ENCODE results near the gene ACAP2. TPM values are rescaled to one million over a fixed set of nuclear protein-coding genes. Genes with fewer than 3 reads are reported as not detected.
A peak's percentile ranks its signal among the peaks of the same experiment; 100 is the strongest.
"Not testable (repeated sequence)": the region's sequence is repeated elsewhere in the genome, so short reads cannot be mapped to it uniquely, and the experiment has no call there.

Gene ACAP2, protein sequence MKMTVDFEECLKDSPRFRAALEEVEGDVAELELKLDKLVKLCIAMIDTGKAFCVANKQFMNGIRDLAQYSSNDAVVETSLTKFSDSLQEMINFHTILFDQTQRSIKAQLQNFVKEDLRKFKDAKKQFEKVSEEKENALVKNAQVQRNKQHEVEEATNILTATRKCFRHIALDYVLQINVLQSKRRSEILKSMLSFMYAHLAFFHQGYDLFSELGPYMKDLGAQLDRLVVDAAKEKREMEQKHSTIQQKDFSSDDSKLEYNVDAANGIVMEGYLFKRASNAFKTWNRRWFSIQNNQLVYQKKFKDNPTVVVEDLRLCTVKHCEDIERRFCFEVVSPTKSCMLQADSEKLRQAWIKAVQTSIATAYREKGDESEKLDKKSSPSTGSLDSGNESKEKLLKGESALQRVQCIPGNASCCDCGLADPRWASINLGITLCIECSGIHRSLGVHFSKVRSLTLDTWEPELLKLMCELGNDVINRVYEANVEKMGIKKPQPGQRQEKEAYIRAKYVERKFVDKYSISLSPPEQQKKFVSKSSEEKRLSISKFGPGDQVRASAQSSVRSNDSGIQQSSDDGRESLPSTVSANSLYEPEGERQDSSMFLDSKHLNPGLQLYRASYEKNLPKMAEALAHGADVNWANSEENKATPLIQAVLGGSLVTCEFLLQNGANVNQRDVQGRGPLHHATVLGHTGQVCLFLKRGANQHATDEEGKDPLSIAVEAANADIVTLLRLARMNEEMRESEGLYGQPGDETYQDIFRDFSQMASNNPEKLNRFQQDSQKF
- total RNA-seq (2014; rRNA removed; shearing (Covaris generic)), result 49.1 and 50.9 TPM in 2 replicates

DNA sequence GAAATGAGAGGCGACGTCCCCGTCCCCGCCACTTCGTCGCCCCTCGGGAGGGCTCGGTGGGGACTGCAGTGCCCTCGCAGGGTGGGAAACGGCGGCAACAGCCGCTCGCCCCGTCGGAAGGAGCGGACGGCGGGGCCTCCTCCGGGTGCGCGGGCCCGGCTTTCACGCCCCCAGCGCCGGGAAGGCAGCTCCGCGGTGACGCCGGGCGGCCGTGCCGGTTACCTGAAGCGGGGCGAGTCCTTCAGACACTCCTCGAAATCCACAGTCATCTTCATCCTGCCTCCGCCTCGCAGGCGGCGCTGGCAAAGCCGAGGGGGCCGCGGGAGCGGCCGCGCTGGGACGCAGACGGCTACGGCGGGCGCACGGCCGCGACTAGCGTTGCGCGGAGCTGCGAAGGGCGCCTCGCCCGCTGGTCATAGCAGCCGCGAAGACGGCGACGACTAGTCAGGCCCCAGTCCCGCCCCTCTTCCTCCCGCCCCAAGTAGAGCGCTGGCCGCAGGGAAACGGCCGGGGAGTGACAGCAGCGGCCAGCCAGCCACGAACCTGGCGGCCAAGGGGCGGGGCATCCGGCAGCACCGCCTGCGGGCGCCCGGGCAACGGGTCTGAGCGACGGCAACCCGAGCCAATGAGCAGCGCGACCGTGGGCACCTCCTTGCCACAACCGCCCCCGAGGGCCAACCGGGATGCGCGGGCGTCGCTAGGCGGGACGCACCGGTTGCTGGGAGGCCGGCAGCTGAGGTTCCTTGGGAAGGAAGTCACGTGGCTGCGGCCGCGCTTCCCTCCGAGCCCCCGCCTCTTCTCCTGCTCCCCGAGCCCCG is at the start of gene ACAP2:
ACAP2 (minus strand) TSS at position 448 of the 818 bp plus-strand sequence; CDS start at position 275, 173 bp downstream.
- DNase-seq (ENCODE audit: low read depth), result peak; percentile 99

DNA sequence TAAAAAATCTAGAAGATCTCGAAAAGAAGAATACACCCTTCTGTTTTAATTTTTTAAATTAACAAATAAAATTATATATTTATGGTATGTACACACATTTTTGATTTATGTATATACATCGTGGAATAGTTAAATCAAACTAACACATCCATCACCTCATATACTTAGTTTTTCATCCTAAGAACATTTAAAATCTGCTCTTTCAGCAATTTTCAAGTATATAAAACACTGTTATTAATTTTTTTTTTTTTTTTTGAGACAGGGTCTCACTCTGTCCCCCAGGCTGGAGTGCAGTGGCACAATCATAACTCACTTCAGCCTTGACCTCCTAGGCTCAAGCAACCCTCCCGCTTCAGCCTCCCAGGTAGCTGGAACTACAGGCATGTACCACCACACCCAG is 32.8 kb upstream of the ACAP2 start:
- no peak for DNase-seq (ENCODE audit: low read depth)

DNA sequence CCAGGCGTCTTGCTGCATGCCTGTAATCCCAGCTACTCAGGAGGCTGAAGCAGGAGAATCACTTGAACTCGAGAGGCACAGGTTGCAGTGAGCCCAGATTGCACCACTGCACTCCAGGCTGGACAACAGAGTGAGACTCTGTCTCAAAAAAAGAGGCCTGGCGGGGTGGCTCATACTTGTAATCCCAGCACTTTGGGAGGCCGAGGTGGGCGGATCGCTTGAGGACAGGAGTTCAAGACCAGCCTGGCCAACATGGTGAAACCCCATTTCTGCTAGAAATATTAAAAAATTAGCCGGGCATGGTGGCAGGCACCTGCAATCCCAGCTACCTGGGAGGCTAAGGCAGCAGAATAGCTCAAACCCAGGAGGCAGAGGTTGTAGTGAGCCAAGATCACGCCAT is 32.3 kb upstream of the ACAP2 start:
- not testable (repeated sequence) for DNase-seq (ENCODE audit: low read depth)

DNA sequence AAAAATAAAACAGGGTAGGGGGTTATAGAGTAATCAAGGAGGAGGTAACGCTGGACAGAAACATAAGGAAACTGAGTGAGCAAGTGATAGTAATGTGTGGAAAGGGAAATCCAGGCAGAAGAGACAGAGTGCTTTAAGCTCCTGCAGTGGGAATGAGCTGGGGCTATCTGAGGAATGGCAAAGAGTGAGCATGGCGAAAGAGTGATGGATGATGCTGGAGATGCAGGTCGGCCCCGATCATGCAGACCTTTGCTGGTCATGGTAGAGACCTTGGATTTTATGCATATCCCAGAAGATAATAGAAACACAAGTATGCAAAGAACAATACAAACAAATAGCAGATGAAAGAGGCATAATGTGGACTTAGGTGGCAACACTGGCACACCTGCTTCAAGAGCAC is 26.0 kb upstream of the ACAP2 start:
- DNase-seq (ENCODE audit: low read depth), result no peak

DNA sequence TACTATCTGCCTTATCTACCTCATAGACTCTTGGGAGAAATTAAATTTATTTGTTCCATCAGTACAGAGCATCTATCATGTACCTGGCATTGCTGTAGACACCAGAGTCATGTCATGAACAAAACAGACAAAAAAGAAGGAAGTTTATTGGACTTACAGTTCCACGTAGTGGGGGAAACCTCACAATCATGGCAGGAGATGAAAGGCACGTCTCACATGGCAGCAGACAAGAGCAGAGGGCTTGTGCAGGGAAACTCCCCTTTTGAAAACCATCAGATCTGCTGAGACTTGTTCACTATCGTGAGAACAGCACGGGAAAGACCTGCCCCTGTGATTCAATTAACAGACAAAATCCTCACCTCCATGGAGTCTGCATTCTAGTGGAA is 25.6 kb upstream of the ACAP2 start:
- no peak for DNase-seq (ENCODE audit: low read depth)

DNA sequence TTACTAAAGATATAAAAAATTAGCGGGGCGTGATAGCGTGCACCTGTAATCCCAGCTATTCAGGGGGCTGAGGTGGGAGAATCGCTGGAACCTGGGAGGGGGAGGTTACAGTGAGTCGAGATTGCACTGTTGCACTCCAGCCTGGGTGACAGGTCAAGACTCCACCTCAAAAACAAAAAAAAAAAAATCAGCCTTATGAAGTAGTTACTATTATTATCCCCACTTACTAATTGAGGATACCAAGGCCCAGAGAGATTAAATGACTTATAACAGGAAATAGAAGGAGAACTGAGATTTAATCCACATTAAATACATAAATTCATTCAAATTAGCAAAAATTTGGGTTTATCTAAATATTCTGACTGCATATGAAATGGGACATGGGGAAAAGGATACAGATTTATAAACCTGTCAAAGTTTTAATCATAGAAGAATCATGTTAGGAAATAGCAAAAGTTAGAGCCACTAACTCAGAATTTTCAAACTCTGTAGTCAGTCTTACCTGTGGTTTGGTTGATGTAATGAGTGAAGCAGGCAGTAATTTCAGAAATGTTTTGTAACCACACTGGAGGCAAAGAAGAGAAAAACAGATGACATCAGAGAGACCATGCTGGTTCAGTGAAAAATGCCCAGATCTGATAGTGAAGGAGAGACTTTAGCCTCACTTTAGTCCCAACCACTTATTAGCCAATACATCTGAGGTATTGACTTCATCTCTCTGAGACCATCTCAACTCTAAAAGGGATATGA is 25.0 kb upstream of the ACAP2 start:
- DNase-seq (ENCODE audit: low read depth), result peak; percentile 27

DNA sequence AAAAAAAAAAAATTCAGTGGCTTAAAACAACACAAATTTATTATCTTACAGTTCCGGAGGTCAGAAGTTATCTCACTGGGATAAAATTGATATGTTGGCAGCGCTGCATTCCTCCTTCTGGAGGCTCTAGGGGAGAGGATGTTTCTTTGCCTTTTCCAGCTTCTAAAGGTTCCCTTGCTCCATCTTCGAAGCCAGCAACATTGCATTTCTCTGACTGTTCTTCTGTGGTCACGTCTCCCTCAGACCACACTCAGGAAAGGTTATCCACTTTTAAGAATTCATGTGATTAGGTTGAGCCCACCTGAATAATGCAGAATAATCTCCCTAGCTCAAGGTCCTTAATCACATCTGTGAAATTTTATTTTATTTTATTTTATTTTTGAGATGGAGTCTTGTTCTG is 23.4 kb upstream of the ACAP2 start:
- DNase-seq (ENCODE audit: low read depth), result no peak

DNA sequence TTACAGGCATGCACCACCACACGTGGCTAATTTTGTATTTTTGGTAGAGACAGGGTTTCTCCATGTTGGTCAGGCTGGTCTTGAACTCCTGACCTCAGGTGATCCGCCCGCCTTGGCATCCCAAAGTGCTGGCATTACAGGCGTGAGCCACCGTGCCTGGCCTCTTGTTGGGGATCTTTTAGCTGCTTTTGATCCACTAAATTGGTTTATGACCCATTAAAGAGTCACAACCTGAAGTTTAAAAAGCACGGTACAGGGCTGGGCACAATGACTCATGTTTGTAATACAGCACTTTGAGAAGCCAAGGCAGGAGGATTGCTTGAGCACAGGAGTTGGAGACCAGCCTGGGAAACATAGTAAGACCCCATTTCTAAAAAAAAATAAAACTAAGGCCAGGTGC is 20.1 kb upstream of the ACAP2 start:
- DNase-seq (ENCODE audit: low read depth), result not testable (repeated sequence)

DNA sequence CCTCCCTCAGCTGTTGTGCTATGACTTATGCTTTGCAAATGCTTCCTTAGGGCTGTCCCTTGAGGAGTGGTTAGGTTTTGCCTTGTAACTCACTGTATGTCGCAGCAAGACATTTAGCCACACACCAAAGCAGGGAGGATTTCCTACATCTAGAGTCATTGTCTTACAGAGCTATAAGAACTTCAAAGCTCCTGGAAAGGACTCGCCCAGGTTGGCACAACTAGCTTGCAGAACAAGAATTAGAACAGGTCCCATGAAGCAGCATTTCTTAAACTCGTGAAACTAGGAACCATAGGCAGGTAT is 19.4 kb upstream of the ACAP2 start:
- DNase-seq (ENCODE audit: low read depth), result no peak

DNA sequence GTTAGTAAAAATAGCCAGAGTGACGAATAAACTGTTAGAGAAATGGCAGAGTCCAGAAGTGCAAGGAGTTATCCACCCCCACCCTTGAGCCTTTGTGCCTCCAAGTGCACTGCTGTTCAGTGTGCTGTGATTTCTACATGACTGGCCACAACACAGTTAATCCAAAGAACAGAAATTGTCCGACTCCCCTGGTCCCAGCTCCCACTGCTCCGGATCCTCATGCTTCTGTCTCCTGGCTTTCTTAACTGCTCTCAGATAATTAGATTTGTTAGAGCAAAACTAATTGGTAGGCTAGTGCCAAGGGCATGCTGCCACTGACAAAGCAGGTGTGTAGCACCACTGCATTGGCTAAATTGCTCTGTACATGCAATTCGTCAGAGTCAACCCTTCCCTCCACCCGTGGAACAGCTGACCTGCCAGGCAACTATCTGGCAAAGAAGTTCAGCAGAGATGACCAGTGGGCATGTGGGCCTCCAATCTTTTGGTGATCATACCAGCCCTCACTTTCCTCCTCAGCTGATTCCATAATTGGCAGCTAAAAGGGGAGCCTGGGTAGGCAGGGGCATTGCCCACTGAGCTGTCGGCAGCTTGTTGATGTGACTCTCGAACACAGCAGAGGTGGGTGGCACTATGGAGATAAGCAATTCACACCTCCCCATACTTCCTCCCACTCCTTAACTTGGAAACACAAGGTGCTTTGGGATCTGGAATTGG is 18.9 kb upstream of the ACAP2 start:
- no peak for DNase-seq (ENCODE audit: low read depth)

DNA sequence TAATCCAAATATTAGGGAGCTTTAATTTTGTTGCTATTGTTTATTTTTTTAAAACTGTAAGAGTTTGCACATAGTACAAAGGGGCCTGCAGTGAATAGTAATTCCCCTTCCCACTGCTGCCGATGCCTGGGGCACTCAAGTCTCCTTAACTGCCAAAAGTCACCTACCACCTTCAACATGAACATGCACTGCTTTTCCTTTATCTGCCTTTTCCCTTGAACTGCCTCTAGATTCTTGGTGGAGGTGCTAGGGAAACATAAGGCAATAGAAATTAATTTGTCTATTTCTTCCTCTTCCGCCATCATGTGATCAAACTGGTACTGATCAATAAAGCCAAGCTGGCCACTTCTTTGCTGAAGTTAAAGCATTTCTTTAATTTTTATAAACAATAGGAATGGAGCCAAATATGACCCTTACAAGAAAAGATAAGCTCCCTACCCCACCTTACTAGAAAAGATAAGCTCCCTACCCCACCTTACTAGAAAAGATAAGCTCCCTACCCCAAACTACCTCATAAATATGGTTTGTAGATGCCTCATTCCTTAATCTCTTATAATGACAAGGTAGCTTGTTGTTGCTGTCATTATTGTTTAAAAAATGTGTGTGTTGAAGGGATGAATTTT is 17.4 kb upstream of the ACAP2 start:
- DNase-seq (ENCODE audit: low read depth), result no peak

DNA sequence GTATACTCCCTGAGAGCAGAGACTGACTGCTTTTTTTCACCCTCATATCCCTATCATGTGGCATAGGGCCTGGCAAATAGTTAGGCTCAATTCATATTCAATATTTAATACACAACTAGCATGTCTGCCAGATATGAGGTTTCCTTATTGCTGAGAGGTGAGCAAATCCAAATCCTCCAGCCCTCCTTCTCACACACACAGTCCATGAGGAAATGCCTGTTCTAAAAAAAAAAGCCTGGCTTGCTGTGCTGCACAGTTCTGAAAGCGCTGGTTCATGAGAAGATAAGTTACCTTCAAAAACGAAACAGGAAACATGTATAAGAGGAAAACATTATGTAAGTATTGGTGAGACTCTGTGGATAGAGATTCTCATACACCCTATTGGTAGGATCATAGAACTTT is 15.5 kb upstream of the ACAP2 start:
- DNase-seq (ENCODE audit: low read depth), result no peak

DNA sequence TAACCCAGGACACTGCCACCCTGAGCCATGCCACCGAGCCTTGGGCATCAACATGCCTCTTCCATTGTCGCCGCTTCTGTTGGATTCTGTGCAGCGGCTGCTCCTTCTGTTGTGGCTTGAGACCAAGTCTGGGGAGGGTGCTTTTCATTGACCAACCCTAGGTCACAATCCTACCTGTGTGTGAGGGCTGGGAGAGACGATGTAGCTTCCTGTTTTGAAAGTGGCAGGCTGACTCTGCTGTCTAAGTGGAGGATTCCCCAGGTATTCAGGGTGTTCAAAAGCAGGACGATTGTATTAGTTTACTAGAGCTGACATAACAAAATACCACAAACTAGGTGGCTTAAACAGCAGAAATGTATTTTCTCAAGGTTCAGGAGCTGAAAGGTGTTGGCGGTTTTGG is 13.0 kb upstream of the ACAP2 start:
- DNase-seq (ENCODE audit: low read depth), result no peak

DNA sequence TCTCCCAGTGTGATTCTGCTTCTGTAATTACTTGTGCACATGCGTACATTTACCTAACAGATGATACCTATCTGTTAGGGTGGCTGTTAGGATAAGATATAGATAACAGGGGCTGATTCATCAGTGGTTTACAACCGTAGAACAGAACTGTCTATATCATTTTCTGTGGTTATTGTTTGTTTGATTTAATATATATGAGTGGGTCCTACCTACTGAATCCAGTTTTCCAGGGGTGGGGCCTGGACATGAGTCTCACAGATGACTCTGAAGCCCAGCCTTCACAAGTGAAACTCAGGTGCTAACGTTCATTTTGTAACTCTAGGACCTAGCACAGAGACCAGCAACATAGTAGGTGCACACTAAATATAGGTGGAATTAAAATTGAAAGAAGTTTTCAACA is 10.4 kb upstream of the ACAP2 start:
- DNase-seq (ENCODE audit: low read depth), result no peak

DNA sequence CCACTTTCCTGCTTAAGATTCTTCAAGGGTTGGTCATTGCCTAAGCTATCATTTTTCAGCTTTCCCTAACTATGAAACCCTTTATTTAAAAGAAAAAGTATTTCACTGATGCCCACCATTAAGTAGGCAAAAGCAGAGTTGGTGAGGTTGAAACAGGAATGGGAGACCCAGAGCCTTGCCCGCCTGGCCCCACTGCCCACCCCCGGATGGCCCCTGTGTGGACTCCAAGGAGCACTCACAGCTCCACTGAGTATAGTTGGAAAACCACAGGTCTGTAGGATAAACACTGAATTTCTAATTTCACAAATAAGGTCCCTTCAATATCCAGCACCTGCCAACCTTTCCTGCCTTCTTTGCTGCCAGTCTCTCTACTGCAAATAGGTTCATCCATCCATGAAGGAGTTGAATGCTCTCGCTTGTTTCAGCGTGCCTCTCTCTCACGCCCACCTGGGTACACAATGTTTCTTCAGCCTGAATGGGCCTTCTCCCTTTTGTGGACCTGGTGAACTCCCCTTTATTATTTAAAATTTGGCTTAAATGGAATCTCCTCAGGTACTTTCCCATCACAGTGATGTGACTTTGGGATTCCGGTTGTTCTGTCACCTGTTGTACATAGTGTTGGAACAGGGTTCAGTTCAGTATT is 8.7 kb upstream of the ACAP2 start:
- DNase-seq (ENCODE audit: low read depth), result no peak

DNA sequence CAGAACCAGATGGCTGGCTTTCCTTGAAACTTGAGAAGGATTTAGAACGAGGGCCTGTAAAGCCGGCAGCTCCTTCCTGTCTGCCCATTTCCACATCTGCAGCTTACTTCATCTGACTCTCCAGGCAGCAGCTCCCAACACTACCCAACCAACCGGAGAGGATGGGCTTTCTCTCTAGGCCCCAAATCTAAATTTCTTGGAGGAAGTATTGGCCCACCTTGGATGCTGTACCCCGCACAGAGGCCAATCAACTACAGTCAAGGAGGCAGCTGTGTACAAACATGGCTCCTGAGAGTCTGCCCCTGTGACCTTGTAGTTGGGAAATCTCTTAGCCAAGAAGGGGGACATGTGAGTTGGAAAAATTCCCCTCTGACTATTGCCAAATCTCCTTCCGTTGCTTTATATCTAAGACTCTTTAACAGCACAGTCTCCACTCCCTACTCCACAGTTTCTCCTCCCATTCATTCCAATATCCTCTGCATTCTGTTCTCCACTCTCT is 8.0 kb upstream of the ACAP2 start:
- peak; percentile 33 for DNase-seq (ENCODE audit: low read depth)

DNA sequence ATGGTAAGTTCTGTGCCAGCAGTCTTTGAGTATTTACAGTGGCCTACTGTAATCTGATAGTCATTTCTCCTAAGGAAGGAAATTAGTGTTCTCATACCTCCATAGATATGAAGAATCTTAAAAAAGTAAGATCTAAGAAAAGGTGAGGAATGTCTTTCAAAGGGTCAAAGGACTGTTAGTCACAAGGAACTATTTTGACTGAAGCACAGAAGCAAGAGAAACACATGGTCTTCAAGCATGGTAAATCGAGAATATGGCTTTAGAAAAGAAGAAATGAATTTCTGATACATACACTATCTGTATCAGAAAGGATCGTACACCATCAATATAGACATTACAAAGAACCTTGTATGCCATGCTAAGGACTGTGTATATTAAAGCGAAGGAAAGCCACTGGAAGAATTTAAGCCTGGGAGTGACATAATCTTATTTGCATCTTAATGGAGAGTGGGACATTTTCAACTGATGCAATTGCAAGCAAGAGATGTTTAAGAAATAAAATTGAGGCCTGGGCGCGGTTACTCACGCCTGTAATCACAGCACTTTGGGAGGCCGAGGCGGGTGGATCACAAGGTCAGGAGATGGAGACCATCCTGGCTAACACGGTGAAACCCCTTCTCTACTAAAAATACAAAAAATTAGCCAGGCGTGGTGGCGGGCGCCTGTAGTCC is 5.5 kb upstream of the ACAP2 start:
- DNase-seq (ENCODE audit: low read depth), result no peak

DNA sequence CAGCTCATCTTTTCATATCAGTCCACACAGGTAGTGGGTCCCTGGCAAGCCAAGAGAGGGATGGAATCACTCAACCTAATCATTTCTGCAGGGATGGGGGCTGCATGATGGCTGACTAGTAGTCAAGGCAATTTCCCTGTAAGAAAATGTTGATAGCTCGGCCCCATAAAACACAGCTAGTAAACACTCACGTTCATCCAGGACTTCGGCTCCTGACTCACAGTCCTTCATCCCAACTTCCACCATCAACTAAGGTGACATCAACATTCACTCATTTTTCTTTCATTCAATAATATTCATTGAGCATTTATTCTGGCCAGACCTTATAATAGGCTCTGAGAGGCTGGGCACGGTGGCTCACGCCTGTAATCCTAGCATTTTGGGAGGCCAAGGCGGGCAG is 4.4 kb upstream of the ACAP2 start:
- DNase-seq (ENCODE audit: low read depth), result no peak

DNA sequence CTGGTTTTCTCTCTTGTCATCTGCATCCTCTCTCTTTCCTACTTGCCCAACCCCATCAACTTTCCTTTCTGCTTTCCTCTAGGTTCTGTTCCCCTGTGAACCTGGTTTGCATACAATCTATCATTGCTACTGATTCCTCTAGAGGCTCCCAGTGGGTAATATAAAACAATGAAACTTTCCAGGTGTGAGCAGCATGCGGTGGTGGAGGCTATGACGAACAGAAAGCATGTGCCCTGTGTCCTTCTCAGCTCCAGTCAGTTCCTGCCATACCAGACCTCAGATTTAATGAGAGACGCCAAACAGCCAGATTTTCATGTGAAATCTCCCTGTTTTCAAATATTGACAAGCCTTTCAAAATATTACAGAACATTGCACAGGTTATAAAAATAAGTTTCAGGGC is 3.5 kb upstream of the ACAP2 start:
- DNase-seq (ENCODE audit: low read depth), result no peak

All from RPMI7951 (cell line).